Heart left ventricle (tissue), 16 donors: ENCODE measurements around the gene TTF2. TPM values are rescaled to one million over a fixed set of nuclear protein-coding genes. Genes with fewer than 3 reads are reported as not detected.
"Not testable (repeated sequence)": the region's sequence is repeated elsewhere in the genome, so short reads cannot be mapped to it uniquely, and the experiment has no call there.

Source experiments
- ATAC-seq, 4 donors: fragments of 200-7000 bp; cut with Tn5 transposase; one replicate each; pipeline ENCODE4 v1.9.1; 2020 to 2022; ENCODE audit warnings: moderate library complexity in 4 of 4, mild to moderate bottlenecking in 3 of 4, moderate number of reproducible peaks in 1 of 4
- DNase-seq, 5 donors: peaks; one replicate each; pipeline ENCODE4 v3.0.0-alpha.2; 2020
- H3K27ac ChIP-seq, 12 donors: fragments of 200-600 bp; sonication (generic) in 4 of 12; one replicate each; pipeline versions ENCODE4 v1.5.0 to v1.8.0; 2016 to 2022; ENCODE audit warnings: mild to moderate bottlenecking in 2 of 12
- H3K27me3 ChIP-seq, 9 donors: fragments of 200-600 bp; sonication (generic) in 2 of 9; one replicate each; pipeline versions ENCODE4 v1.5.1 to v1.8.0; 2016 to 2022; ENCODE audit warnings: mild to moderate bottlenecking in 3 of 9
- H3K36me3 ChIP-seq, 9 donors: fragments of 200-600 bp; sonication (generic) in 2 of 9; one replicate each; pipeline versions ENCODE4 v1.5.0 to v1.8.0; 2018 to 2022; ENCODE audit warnings: mild to moderate bottlenecking in 2 of 9
- H3K4me1 ChIP-seq, 12 donors: fragments of 200-600 bp; sonication (generic) in 4 of 12; one replicate each; pipeline versions ENCODE4 v1.5.0 to v1.8.0; 2016 to 2022; ENCODE audit warnings: mild to moderate bottlenecking in 3 of 12
- H3K4me3 ChIP-seq, 12 donors: fragments of 200-600 bp; sonication (generic) in 4 of 12; one replicate each; pipeline versions ENCODE4 v1.5.0 to v1.8.0; 2017 to 2022; ENCODE audit warnings: mild to moderate bottlenecking in 9 of 12, moderate library complexity in 4 of 12
- H3K9me3 ChIP-seq, 12 donors: fragments of 200-600 bp; sonication (generic) in 4 of 12; one replicate each; pipeline versions ENCODE4 v1.5.0 to v1.8.0; 2016 to 2022; ENCODE audit warnings: mild to moderate bottlenecking in 1 of 12
- POLR2A ChIP-seq, 2 donors: fragments of 450-650 bp; IDR thresholded peaks; one replicate each; pipeline ENCODE4 v1.6.1; 2017; ENCODE audit warnings: antibody characterized with exemption in 2 of 2, mild to moderate bottlenecking in 2 of 2, moderate library complexity in 2 of 2
- WGBS, 4 donors: extraction: QIAGEN DNeasy Blood & Tissue Kit in 2 of 4; methylation state at CpG; one replicate each; pipeline versions ENCODE4 v1.1.5 to v1.1.7; 2013 to 2018; 5-methylcytosine and 5-hydroxymethylcytosine counted together
- intact Hi-C, 10 donors: fragments of 100-400 bp; cut with DNase I; formaldehyde crosslinking; loops; one replicate each; pipeline versions ENCODE4 v1.11.1 to v1.14.2; 2022
- polyA plus RNA-seq, 2 donors: library from polyadenylated mRNA; stranded (reverse); fragments of 200-250 nt; gene quantifications; one replicate each; pipeline ENCODE4 v1.2.3, GENCODE V29; 2013
- total RNA-seq, 9 donors: library from RNA; depleted of rRNA in 2 of 9; stranded (reverse); fragments of >200 nt in 2 of 9; fragmentation: NEBNext Ultra II Directional in 3 of 9; extraction: Animal tissue kit (Norgen Biotek cat#: 25700) in 3 of 9; gene quantifications; one replicate each; pipeline versions ENCODE4 v1.1.0 to v1.2.4, GENCODE V29; 2016 to 2023
- TF ChIP-seq, protein P1 (sequence below), 12 donors: fragments of 200-600 bp; sonication (generic) in 4 of 12; IDR thresholded peaks; one replicate each; pipeline versions ENCODE4 v1.5.0 to v1.8.0; 2018 to 2022; ENCODE audit warnings: antibody characterized with exemption in 12 of 12, mild to moderate bottlenecking in 5 of 12
- donor health status: ischemic (EF 13 %, LVEDD 7.1; RV severe dilation, severe dysfunction).
- donor health status: healthy with polysubstance abuse.
- donor health status: DM: no; HTN: yes; CAD: no.
- donor health status: DM: no; HTN: no; CAD: no.
- donor health status: ischemic (EF 25% LVEDD 6.9; RV normal size, moderate dysfunction).
- donor health status: ischemic (EF 25% LVEDD 5.7; RV mildly dilated, moderate dysfunction).
- donor health status: healthy.
- donor health status: DM: yes; HTN: yes; CAD: no.
- donor health status: ischemic (EF 35%, LVEDD 5.7; RV mildly dilated, moderate dysfunction).
- donor health status: nonischemic (EF 11% LVEDD 7.7; RV severe dilation, severe dysfunction).
- donor health status: DM: yes; HTN: yes; CAD: no.
- donor health status: PGD.
- donor health status: ischemic (EF 29% LVEDD 5.4; RV normal size, mild dysfunction).
- donor health status: nonischemic (EF 23%, LVEDD 6.1; RV moderate dilation, normal function).

Gene TTF2
- total and polyA plus RNA-seq, 11 donors = 1.2 to 20.7 (median 7.7) TPM

DNA sequence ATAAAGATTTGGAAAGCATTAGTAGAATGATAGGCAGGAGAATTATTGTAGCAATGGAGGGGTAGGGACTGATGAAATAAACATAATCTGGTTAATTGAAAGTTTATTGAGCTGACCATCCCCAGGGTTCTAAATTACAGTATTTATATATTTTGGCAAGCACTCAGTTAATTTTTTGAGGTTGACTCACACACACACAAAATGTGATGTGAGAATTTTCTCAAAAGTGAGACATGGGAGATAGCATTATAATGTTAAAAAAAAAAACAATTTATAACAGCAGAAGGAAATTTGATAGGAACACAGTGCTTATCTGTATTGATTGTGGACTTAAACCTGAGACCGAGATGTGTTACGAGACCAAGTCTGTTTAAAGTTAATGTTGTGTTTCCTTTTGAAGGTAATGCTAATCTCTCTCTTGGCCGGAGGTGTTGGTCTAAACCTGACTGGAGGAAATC is 36.9 kb downstream of the TTF2 start:
- DNase-seq (no peak), ATAC-seq (no peak)
- Histone ChIP-seq H3K27me3 (no peaks in the 10 kb centered on the region), H3K4me3 (no peak overlapping the region), H3K9me3 (no peaks in the 10 kb centered on the region), H3K27ac (no peak overlapping the region), H3K36me3 (peaks cover 0 to 96% (median 8%) of the 10 kb centered on the region in 9 donors), H3K4me1 (peaks cover 0 to 23% (median 9%) of the 10 kb centered on the region in 12 donors)
- intact Hi-C loops = no loop called here
- TF ChIP-seq, protein P1, sequence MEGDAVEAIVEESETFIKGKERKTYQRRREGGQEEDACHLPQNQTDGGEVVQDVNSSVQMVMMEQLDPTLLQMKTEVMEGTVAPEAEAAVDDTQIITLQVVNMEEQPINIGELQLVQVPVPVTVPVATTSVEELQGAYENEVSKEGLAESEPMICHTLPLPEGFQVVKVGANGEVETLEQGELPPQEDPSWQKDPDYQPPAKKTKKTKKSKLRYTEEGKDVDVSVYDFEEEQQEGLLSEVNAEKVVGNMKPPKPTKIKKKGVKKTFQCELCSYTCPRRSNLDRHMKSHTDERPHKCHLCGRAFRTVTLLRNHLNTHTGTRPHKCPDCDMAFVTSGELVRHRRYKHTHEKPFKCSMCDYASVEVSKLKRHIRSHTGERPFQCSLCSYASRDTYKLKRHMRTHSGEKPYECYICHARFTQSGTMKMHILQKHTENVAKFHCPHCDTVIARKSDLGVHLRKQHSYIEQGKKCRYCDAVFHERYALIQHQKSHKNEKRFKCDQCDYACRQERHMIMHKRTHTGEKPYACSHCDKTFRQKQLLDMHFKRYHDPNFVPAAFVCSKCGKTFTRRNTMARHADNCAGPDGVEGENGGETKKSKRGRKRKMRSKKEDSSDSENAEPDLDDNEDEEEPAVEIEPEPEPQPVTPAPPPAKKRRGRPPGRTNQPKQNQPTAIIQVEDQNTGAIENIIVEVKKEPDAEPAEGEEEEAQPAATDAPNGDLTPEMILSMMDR (IDR thresholded peaks at IDR 0.05) = no peak
- no peak for TF ChIP-seq POLR2A (IDR thresholded peaks at IDR 0.05)
- 77 to 92% (median 88%) methylated on average over 3 of the region's 3 CpGs for WGBS, 4 donors

DNA sequence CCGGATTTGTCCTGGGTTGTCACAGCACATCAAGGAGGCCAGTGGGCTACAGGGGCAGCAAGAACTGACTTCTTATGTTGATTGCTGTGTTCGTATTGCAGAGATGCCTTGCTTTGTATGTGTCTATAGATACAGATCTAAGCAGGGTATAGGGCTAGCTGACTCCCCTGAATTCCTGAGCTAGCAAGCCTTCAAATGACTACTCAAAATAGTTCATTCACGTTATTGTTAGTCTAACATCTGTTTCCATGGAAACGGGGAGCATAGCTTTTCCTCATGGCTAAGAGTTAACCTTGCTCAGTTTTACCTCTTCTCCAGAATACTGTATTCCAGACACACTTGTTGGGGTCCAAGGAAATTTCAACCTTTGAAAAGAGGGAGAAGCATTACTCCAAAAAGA is 37.3 kb downstream of the TTF2 start:
- WGBS, 4 donors = 66 to 81% (median 72%) methylated on average over 4 of the region's 4 CpGs
- ATAC-seq (no peak), DNase-seq (no peak)
- intact Hi-C loops = no loop called here
- TF ChIP-seq, protein P1 (IDR thresholded peaks at IDR 0.05) = no peak
- no peak for TF ChIP-seq POLR2A (IDR thresholded peaks at IDR 0.05)
- peaks cover 0 to 96% (median 12%) of the 10 kb centered on the region in 9 donors for H3K36me3 ChIP-seq
- no peaks in the 10 kb centered on the region for H3K9me3 ChIP-seq
- no peaks in the 10 kb centered on the region for H3K27me3 ChIP-seq
- H3K4me1 ChIP-seq = peaks cover 0 to 23% (median 8%) of the 10 kb centered on the region in 12 donors
- no peak overlapping the region for H3K4me3 ChIP-seq
- H3K27ac ChIP-seq = no peak overlapping the region

DNA sequence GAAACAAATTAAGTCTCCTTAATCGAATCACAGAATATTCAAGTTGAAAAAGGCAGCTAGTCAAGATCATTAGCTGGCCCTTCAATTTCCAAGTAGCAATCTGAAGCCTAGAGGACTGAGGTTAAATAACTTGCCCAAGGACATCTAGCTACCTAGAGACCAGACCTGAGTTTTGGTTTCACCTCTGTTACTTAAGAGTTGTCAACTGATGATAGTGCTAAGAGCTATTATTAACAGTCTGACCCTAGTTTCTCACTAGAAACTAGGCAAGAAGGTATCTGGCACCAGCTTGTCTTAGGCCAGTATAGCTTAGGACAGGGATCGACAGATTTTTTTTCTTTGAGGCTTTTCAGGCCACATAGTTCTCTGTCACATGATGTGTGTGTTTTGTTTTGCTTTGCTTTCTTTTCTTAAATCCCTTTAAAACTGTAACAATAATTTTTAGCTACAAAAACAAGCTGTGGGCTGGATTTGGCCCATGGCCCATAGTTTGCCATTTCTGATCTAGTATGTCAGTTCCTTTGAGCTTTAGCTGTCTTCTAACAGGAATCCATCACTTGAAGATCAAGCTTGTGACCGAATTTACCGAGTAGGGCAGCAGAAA is 38.3 kb downstream of the TTF2 start:
- Histone ChIP-seq H3K36me3 (peaks cover 0 to 95% (median 18%) of the 10 kb centered on the region in 9 donors), H3K9me3 (no peaks in the 10 kb centered on the region), H3K27ac (no peak overlapping the region), H3K27me3 (no peaks in the 10 kb centered on the region), H3K4me1 (peaks cover 0 to 16% (median 4%) of the 10 kb centered on the region in 12 donors), H3K4me3 (no peak overlapping the region)
- TF ChIP-seq POLR2A (IDR thresholded peaks at IDR 0.05) = no peak
- TF ChIP-seq, protein P1 (IDR thresholded peaks at IDR 0.05) = no peak
- ATAC-seq (peak in 1 of 4 donors; percentile 52), DNase-seq (no peak)
- 65 to 73% (median 69%) methylated on average over 4 of the region's 4 CpGs for WGBS, 4 donors
- intact Hi-C loops = loop anchor here in 1 of 10 donors (2.0 kb wide), 1 partner anchor 34 kb away; no protein-coding TSS in a partner anchor

DNA sequence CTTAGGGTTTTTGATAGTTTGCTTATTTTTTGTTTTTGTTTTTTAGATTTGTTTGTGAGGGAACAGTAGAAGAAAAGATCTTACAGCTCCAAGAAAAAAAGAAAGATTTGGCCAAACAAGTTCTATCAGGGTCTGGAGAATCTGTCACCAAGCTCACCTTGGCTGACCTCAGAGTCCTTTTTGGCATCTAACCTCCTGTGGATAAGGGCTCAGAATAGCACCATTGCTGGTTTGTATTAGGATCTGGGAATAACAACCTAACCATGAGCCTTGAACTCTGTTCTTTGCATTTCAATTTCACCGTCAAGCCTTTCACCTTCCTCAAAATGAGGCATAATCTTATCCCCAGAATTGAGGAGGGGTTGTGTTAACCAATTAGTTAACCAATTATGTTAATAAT is 41.2 kb downstream of the TTF2 start:
- 52 to 75% (median 53%) methylated on average over 1 of the region's 1 CpG for WGBS, 4 donors
- peaks cover 0 to 91% (median 24%) of the 10 kb centered on the region in 9 donors for H3K36me3 ChIP-seq
- DNase-seq (no peak), ATAC-seq (peak in 3 of 4 donors; percentile 67 to 74 (median 69))
- H3K4me3 ChIP-seq = no peak overlapping the region
- no peak for TF ChIP-seq POLR2A (IDR thresholded peaks at IDR 0.05)
- TF ChIP-seq, protein P1 (IDR thresholded peaks at IDR 0.05) = no peak
- H3K4me1 ChIP-seq = peaks cover 0 to 11% (median 0%) of the 10 kb centered on the region in 12 donors
- no peak overlapping the region for H3K27ac ChIP-seq
- no peaks in the 10 kb centered on the region for H3K27me3 ChIP-seq
- H3K9me3 ChIP-seq = no peaks in the 10 kb centered on the region
- intact Hi-C loops = no loop called here

DNA sequence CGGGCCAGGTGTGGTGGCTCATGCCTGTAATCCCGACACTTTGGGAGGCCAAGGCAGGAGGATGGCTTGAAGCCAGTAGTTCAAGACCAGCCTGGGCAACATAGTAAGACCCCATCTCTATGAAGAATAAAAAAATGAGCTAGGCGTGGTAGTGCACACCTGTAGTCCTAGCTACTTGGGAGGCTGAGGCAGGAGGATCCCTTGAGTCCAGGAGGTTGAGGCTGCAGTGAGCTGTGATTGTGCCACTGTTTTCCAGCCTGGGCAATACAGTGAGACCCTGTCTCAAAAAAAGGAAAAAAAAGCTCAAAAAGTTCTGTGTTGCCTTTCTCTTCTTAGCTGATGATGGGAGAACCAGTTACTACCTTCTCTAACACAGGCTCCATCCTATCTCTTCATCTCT is 41.7 kb downstream of the TTF2 start:
- DNase-seq, H3K27ac ChIP-seq, H3K27me3 ChIP-seq, H3K9me3 ChIP-seq, intact Hi-C loops, ATAC-seq, H3K4me3 ChIP-seq: not testable (repeated sequence)
- Histone ChIP-seq H3K4me1 (peaks cover 0 to 11% (median 0%) of the 10 kb centered on the region in 12 donors), H3K36me3 (peaks cover 0 to 89% (median 29%) of the 10 kb centered on the region in 9 donors)
- WGBS, 4 donors = 96 to 100% (median 100%) methylated on average over 3 of the region's 3 CpGs
